GM21619 (cell line): ENCODE results near the gene KCNH6.

Experiments
- ATAC-seq: cut with Tn5 transposase; IDR thresholded peaks from one replicate; pipeline ENCODE4 v1.9.1; 2021; ENCODE audit not compliant: unreplicated experiment

KCNH6 gene

DNA sequence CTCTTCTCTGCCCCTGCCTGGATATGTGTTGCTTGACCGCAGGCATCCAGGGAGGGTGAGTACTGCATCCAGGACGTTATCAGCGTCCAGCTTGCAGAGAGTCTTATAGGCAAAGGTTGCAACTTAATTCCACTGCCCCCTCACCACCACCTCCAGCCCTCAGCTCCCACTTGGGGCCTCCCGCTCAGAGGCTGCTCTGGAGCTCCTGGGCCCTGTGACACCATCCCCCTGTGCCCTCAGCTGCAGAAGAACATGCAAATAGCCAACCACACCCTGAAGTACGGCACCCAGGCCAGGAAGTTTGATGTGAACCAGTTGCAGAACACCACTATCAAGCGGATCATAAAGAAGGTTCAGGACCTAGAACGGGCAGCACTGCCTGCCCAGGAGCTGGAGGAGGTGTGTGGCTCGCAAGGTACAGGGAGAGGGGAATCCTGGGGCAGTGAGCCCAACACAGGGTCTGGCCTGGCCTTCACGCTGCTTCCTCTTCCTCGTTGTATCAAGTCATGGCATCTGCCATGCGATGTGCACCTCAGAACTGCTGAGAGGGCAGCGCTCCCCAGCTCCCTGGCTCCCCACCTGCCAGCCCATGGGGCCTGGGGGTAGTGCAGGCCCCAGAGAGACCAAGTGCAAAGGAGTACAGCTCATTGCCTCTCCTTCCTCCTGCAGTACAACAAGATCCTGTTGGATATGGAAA is 36.7 kb upstream of the KCNH6 start:
- ATAC-seq = no peak

DNA sequence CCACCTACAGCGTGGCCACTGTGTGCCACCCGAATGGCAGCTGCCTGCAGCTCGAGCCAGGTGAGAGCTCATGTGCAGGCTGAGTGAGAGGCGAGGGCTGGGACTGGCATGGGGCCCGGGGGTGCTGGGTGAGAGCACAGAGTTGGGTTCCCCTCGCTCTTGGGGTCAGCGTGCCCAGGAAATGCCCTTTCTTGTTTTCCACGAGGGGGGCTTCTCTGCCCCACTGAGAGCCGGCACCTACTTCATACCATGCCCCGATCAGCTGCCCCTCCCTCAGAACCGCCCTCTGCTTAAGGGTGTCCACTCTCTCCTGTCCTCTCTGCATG is 36.2 kb upstream of the KCNH6 start:
- ATAC-seq = no peak

DNA sequence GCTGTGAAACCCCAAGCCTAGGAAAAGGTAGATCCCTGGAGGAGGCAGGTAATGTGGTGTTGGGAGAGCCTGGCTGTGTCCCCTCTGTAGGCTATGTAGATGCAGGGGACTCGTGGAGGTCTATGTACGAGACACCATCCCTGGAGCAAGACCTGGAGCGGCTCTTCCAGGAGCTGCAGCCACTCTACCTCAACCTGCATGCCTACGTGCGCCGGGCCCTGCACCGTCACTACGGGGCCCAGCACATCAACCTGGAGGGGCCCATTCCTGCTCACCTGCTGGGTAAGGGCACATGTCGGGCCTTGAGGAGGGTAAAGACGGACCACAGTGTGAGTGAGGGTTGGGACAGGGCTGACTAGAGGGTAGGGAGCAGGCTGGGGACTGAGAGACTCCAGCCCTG is 34.3 kb upstream of the KCNH6 start:
- ATAC-seq = no peak

DNA sequence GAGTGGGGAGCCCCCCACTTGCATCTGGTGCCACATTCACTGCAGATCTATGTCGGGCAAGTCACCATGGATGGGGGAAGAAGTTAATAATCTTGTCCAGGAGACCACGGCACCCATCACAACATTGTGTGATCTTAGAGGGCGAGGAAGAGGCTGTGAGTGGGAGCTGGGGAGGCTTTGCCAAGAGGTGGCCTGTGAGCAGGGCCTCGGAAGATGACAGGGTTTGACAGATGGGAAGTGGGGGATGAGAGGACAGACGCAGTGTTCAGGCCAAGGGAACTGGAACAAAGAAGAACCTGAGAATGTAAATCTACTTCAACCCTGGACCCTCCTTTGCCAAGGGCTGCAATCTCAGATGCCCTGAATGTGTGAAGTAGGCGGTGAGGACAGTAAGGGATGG is 33.9 kb upstream of the KCNH6 start:
- no peak for ATAC-seq

DNA sequence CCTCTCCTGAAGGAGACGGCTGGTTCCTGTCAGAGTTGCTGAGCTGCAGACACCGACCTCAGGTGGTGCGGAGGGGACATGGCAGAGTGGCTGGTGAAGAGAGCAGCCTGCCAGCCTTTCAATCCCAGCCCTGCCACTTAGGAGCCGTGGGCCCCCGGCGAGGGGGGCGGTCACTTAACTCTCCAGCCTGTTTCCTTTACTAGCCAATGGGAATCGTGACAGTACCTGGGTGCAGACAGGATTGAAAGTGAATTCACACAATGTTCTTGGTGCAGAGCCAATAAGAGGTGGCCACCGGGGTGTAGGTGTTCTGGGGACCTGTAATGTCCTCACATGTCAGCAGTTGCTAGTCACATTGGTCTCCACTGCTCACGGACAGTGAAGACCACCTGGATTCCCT is 32.8 kb upstream of the KCNH6 start:
- no peak for ATAC-seq

DNA sequence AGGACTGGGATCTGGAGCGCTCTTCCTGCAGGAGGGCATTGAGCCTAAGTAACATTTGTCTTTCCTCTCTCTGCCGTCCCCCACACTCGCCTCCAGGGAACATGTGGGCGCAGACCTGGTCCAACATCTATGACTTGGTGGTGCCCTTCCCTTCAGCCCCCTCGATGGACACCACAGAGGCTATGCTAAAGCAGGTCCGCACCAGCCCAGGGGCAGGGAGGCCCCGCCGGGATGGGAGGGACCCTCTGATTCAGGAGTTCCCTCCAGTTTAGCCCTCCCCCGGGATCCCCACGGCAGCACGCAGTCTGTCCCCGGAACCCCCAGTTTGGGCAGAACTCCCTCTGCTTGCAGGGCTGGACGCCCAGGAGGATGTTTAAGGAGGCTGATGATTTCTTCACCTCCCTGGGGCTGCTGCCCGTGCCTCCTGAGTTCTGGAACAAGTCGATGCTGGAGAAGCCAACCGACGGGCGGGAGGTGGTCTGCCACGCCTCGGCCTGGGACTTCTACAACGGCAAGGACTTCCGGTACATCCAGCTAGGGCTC is 32.2 kb upstream of the KCNH6 start:
- no peak for ATAC-seq

DNA sequence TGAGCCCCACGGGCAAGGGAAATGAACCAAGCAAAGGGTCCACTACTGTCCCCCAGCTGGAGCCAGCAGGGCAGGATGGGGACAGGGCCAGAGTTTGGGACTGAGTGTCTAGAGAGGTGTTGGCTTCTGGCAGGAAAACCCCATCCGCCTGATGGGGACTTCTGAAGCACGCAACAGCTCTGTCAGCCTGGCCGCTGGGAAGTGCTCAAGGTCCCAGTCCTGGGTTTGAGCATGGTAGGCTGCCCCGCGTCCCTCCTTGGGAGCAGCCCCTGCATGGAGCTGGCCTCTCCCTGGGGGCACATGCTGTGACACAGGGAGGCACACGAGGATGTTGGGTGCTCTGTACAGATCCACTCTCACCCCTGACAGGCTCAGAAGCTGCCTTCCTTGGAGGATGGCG is 31.7 kb upstream of the KCNH6 start:
- no peak for ATAC-seq

DNA sequence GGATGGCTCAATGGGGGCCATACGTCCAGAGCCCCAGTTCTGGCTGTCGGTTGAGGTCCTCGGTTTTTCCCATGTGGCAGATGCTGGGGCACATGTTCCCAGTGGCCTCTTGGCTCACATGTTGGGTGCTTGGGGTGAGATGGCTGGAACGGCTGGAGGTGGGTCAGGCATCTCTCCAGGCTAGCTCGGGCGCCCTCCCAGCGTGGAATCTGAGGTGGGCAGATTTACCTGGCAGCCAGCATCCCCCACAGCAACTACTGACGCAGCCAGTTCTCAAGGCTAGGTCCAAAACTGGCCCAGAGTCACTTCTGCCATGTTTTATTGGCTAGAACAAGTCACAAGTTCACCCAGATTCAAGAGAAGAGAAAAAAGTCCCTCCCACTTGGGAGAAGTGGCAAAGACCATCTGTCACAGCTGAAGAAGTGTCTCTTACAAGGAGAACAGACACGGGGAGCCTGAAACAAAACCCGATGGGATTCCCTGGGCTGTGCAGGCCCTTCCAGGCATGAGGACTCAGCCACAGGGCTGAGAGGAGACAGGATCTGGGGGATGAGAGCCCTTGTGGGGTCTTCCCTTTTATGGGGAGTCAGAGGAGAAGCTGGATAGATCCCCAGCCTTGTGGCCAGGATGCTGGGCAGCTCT is 31.1 kb upstream of the KCNH6 start:
- no peak for ATAC-seq

DNA sequence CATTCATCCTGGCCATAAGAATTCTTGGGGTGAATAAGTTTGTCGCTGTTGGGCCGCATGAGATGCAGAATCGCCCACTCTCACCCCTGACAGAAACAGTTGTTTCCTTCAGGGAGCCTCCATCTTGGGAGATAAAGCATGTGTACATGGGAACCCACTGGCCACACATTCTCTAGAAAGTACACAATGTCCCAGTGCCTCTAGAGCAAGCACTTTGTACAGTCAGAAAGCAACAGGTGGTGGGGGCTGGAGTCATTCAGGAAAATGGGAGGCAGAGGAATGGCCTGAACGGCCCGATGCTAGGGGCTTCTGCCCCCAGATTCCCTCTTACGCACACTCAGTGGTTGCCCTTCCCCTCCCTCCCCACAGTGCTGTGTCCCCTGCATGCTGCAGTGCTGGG is 30.2 kb upstream of the KCNH6 start:
- ATAC-seq = no peak

DNA sequence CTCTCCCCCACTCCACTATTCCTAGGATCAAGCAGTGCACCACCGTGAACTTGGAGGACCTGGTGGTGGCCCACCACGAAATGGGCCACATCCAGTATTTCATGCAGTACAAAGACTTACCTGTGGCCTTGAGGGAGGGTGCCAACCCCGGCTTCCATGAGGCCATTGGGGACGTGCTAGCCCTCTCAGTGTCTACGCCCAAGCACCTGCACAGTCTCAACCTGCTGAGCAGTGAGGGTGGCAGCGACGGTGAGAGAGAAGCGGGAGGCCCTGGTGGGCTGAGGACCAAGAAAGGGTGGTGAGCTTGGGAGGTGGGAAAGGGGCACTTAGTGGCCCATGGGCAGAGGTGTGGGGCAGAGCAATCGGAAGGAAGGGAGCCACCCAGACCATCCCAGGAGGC is 29.7 kb upstream of the KCNH6 start:
- ATAC-seq = no peak

DNA sequence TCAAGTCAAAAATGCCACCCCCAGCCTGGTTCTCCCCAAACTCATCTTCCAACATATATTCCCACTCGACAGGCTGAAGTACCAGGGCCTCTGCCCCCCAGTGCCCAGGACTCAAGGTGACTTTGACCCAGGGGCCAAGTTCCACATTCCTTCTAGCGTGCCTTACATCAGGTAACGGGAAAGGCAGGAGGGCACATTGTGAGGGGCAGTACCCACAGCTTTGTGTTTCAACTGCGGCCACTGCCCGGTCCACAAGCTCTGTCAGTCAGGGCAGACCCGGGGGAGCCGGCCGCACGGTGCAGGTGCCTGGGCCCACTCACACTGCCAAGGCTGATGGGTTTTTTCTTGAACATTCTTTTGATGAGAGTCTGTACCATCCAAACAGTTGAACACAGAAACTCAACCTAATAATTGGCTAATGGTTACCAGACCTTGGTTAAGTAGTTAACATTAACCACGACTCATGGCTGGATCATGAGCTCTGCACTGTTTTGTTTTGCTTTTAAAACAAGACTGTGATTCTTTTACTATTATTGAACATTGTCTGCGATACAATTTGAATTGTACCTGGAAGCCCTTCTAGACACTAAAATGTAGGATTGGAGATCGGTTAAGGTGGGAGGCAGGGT is 28.7 kb upstream of the KCNH6 start:
- no peak for ATAC-seq

DNA sequence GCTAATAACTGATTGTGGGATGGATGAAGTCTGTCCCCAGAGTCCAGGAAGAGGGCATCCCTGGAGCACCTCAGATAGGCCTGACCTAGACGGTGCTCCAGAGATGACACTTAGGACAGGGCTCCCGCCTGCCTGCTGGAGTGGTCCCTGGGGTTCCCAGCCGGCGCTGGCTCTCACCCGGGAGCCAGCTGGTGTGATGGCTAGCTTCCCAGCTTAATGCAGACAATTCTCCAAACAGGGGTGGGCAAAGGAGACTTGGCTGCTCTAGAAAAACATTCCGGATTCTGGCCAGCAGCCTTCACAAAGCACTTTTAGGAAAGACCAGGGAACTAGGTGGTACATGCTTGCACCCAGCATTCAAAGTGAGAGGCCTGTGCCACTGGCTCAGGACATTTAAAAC is 27.7 kb upstream of the KCNH6 start:
- ATAC-seq = no peak

DNA sequence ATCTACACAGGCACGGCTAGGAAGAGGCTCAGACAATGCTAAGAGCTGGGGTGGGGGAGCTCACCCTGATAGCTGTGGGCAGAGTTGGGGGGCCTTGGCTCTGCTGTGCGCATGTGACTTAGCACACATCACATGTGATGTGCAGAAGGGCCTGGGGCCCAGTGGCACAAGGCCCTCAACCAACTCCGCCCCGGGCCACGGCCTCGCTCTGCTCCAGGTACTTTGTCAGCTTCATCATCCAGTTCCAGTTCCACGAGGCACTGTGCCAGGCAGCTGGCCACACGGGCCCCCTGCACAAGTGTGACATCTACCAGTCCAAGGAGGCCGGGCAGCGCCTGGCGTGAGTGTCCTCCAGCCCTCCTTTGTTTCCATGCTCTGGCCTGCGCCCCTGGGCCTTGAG is 27.0 kb upstream of the KCNH6 start:
- ATAC-seq = no peak

DNA sequence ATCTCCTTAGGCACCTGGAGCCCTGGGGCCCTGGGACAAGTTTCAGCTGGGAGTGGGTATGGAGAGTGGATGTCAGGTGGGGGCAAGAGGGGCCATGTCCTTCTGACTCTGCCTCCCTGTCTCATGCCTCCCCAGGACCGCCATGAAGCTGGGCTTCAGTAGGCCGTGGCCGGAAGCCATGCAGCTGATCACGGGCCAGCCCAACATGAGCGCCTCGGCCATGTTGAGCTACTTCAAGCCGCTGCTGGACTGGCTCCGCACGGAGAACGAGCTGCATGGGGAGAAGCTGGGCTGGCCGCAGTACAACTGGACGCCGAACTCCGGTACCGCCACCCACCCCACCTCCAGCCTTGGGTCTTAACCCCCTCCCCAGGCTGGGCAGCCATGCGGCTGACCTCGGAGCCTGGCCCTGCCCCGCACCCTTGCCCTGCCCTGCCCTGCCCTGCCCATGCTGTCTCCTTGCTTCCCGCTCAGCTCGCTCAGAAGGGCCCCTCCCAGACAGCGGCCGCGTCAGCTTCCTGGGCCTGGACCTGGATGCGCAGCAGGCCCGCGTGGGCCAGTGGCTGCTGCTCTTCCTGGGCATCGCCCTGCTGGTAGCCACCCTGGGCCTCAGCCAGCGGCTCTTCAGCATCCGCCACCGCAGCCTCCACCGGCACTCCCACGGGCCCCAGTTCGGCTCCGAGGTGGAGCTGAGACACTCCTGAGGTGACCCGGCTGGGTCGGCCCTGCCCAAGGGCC is 26.3 kb upstream of the KCNH6 start:
- ATAC-seq = no peak

DNA sequence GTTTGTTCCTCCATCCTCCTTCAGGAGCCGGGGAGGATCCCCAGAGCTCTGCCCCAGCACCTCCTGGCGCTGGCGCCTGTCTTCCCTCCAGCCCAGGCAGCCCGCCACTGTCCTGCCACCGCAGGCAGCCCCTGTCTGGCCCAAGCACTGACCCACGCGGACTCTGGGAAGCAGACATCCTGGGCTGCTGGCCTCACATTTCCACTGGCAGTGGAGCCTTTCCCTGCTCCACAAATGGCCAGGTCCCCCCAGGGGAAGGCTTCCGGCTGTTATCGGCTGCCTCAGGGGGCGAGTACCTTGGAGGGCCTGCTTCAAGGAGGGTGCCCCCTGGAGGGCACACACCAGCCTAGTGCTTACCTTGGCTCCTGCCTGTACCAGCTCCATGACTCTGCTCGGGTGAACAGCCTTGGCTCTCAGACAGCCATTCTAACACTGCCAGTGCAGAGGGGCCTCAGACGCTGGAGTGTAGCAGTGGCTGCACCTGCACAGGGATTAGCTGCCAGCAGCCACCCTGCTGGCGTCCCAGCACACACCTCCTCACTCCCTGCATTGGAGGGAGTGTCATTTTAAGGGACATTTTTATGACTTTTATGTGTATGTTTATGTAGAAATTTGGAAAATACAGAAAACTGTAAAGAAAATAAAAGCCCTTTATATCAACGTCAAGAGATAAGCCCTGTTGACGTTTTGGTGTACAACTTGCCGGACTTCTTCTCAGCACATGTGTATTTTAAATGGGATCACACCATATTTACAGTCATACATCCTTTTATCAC is 25.3 kb upstream of the KCNH6 start:
- ATAC-seq = no peak

DNA sequence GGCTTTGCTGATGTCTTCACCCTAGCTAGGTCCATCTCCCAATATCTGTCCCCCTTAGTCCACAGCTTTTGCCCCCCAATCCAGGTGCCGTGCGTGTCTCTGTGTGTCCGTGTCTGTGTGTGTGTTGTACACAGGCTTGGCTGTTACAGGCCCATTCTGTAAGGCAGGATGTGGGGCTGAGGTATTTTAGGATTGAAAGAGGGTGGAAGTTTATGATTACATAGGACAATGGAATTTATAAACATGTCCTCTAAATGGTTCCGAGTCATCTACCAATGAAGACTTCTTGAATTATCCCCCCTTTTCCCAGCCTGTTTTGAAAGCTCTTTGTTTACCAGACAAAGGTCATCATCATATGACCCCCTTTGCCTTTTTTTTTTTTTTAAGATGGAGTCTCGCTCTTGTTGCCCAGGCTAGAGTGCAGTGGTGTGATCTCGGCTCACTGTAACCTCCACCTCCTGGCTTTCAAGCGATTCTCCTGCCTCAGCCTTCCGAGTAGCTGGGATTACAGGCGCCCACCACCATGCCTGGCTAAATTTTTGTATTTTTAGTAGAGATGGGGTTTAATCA is 24.4 kb upstream of the KCNH6 start:
- no peak for ATAC-seq

DNA sequence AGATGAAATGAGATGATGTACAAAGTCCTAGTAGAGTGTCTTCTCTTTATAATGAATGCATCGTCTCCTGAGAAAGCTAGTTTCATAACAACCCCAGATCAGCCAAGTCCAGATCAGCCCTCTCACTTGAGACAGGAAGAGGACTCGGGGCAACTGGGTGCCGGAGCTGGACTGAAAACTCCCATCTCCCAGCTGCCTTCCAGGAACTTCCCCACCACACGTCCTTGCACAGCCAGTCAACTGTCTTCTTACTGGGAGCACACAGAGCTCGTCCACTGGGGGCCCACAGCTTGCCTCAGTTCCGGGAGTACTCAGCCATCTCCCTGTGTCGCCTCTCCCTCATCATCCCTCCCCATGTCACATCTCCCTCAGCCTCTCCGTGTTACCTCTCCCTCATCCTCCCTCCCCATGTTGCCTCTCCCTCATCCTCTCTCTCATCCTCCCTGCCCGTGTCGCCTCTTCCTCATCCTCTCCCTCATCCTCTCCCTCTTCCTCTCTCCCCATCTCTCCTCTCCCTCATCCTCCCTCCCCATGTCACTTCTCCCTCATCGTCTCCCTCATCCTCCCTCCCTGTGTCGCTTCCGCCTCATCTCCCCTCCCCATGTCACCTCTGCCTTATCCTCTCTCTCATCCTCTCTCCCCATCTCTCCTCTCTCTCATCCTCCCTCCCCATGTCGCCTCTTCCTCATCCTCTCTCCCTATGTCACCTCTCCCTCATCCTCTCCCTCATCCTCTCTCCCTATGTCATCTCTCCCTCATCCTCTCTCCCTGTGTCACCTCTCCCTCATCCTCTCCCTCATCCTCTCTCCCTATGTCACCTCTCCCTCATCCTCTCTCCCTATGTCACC is 22.4 kb upstream of the KCNH6 start:
- ATAC-seq = no peak

DNA sequence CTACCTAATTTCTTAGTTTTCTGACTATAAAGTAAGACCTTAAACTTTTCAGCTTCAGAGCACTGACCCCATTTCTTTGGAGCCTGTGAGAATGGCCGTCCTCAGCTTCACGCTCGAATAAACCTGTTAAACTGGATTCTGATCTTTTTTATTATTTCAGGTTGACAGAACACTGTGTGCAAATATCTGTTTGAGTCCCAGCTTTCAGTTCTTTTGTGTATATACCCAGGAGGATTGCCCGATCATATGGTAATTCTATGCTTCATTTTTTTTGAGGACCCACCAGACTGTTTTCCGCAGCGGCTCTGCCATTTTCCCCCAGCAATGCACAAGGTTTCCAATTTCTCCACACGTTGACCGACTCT is 19.8 kb upstream of the KCNH6 start:
- ATAC-seq = no peak

DNA sequence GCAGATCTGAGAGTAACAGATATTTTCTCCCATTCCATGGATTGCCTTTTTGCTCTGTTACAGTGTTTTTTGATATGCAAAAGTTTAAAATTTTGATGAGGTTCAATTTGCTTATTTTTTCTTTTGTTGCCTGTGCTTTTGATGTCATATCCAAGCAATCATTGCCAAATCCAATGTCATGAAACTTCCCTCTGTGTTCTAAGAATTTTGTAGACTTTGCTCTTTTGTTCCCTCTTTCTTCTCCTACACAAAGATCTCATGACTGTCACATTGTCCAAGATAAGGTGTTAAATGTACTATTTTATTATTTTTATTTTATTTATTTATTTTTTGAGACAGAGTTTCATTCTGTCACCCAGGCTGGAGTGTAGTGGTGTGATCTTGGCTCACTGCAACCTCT is 18.9 kb upstream of the KCNH6 start:
- ATAC-seq = no peak

DNA sequence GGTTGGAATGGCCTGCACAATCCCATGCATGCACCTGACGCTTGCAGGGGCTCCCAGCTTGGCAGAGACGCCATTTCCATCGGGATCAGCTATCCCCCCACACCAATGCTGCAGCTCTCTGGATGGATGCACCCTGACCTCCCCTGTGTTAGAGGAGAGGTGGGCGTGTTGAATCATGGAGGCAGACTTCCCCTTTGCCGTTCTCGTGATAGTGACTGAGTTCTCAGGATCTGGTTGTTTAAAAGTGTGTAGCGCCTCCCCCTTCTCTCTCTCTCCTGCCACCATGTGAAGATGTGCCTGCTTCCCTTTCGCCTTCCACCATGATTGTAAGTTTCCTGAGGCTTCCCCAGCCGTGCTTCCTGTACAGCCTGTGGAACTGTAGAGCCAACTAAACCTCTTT is 17.8 kb upstream of the KCNH6 start:
- ATAC-seq = no peak
